HepG2 (cell line): ENCODE data around the gene EEF1AKMT4. TPM values are rescaled to one million over a fixed set of nuclear protein-coding genes. Genes with fewer than 3 reads are reported as not detected.
A peak's percentile ranks its signal among the peaks of the same experiment; 100 is the strongest.

Experiments
- FOXC1 ChIP-seq: sonication (generic); formaldehyde crosslinking; IDR thresholded peaks from 2 replicates; pipeline ENCODE4 v1.8.0; 2022; ENCODE audit warnings: mild to moderate bottlenecking, missing genetic modification reagents, borderline replicate concordance
- GTF3A ChIP-seq: sonication (generic); formaldehyde crosslinking; conservative IDR thresholded peaks from 2 replicates; pipeline ENCODE4 v1.4.0; 2020; ENCODE audit warnings: mild to moderate bottlenecking, missing genetic modification reagents
- HDAC1 ChIP-seq: sonication (generic); formaldehyde crosslinking; IDR thresholded peaks from 2 replicates; pipeline ENCODE4 v1.5.1; 2020; ENCODE audit warnings: mild to moderate bottlenecking, missing genetic modification reagents
- NKX3-1 ChIP-seq: sonication (generic); formaldehyde crosslinking; IDR thresholded peaks from 2 replicates; pipeline ENCODE4 v1.5.0; 2020; ENCODE audit warnings: missing genetic modification reagents
- PHF8 ChIP-seq: sonication (generic); formaldehyde crosslinking; IDR thresholded peaks from 2 replicates; pipeline ENCODE4 v1.5.0; 2020; ENCODE audit warnings: missing genetic modification reagents
- PRDM10 ChIP-seq: sonication (generic); formaldehyde crosslinking; IDR thresholded peaks from 2 replicates; pipeline ENCODE4 v1.4.0; 2020; ENCODE audit warnings: low read depth, missing genetic modification reagents
- ZBTB40 ChIP-seq, 2 experiments: fragments of 450-650 bp in 1 of 2; sonication (generic) in 1 of 2; formaldehyde crosslinking in 1 of 2; IDR thresholded peaks; 2 replicates each; pipeline versions ENCODE4 v1.6.1 to v1.8.0; 2016 to 2022; ENCODE audit warnings: antibody characterized with exemption in 1 of 2, mild to moderate bottlenecking in 1 of 2, missing genetic modification reagents in 1 of 2
- ZNF720 ChIP-seq: sonication (generic); formaldehyde crosslinking; IDR thresholded peaks from 2 replicates; pipeline ENCODE4 v1.4.0; 2020; ENCODE audit warnings: missing genetic modification reagents
- ZNF780A ChIP-seq: sonication (generic); formaldehyde crosslinking; IDR thresholded peaks from 2 replicates; pipeline ENCODE4 v1.8.0; 2022; ENCODE audit warnings: mild to moderate bottlenecking, missing genetic modification reagents, moderate library complexity
- polyA plus RNA-seq, 8 experiments: library from polyadenylated mRNA; depleted of rRNA in 3 of 8; stranded (reverse) in 7 of 8; unstranded in 1 of 8; fragments of >200 nt; fragmentation: Illumina TruSeq in 4 of 8; extraction: Trizol in 4 of 8; gene quantifications; 2 replicates each; pipeline versions ENCODE4 v1.2.1 to v1.2.3, GENCODE V29; 2011 to 2016; ENCODE audit warnings: low read depth in 4 of 8, missing spikeins in 1 of 8, mixed read lengths in 1 of 8; ENCODE audit not compliant: insufficient read depth in 1 of 8
- total RNA-seq, 5 experiments: library from RNA; depleted of rRNA; stranded (reverse); fragments of >200 nt; fragmentation: Illumina TruSeq; extraction: Trizol; gene quantifications; 2 replicates each; pipeline ENCODE4 v1.2.3, GENCODE V29; 2016; ENCODE audit warnings: low read depth in 1 of 5
- TF ChIP-seq, protein P1 (sequence below): sonication (generic); formaldehyde crosslinking; IDR thresholded peaks from 2 replicates; pipeline ENCODE4 v1.5.0; 2020; ENCODE audit warnings: missing genetic modification reagents, mild to moderate bottlenecking, borderline replicate concordance
- TF ChIP-seq, protein P2 (sequence below): sonication (generic); formaldehyde crosslinking; IDR thresholded peaks from 2 replicates; pipeline ENCODE4 v1.4.0; 2020; ENCODE audit warnings: missing genetic modification reagents, mild to moderate bottlenecking, borderline replicate concordance

Gene EEF1AKMT4
- total and polyA plus RNA-seq, 2 of the 13 experiments (the other 11 are each of a cell fraction or from before 2014, with no cell fraction given), result 13.1 to 15.8 TPM

DNA sequence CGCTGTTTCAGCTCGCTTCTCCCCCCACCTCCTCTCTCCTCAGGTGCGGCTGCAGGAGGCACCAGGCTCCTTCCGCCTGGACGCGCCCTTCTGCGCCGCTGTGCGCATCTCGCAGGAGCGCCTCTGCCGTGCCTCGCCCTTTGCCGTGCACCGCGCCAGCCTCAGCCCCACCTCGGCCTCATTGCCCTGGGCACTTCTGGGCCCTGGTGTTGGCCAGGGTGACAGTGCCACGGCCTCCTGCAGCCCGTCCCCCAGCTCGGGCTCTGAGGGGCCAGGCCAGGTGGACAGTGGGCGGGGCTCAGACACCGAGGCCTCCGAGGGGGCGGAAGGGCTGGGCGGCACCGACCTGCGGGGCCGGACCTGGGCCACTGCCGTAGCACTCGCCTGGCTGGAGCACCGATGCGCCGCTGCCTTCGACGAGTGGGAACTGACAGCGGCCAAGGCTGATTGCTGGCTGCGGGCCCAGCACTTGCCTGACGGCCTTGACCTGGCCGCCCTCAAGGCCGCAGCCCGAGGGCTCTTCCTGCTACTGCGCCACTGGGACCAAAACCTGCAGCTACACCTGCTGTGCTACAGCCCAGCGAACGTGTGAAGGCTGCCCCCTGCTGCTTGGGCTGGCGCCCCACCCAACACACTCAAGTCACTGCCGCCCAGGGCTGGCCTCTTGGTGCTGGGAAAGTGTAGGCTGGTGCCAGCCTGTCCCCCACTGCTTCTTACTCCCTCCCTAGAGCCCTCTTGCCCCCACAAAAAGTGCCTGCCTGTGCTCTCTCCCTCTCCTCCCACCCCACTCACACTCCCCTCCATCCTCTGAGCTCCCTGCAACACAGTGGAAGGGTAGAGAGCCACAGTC, 7.8 kb upstream of the EEF1AKMT4 start (continued):
- TF ChIP-seq ZNF780A (CRISPR knock-in tag), result no peak; the same call in 1 of the 2 replicates
- TF ChIP-seq FOXC1 (CRISPR knock-in tag), result no peak; the same call in none of the 2 replicates
- peak; percentile 88 for TF ChIP-seq NKX3-1 (CRISPR knock-in tag)
- TF ChIP-seq HDAC1, result peak; percentile 96
- TF ChIP-seq PHF8 (CRISPR knock-in tag), result peak; percentile 63; the same call in 1 of the 2 replicates
- no peak for TF ChIP-seq ZBTB40 (IDR thresholded peaks at IDR 0.05)
- TF ChIP-seq ZBTB40 (CRISPR knock-in tag; IDR thresholded peaks at IDR 0.05), result no peak; the same call in 1 of the 2 replicates
- TF ChIP-seq, protein P1, sequence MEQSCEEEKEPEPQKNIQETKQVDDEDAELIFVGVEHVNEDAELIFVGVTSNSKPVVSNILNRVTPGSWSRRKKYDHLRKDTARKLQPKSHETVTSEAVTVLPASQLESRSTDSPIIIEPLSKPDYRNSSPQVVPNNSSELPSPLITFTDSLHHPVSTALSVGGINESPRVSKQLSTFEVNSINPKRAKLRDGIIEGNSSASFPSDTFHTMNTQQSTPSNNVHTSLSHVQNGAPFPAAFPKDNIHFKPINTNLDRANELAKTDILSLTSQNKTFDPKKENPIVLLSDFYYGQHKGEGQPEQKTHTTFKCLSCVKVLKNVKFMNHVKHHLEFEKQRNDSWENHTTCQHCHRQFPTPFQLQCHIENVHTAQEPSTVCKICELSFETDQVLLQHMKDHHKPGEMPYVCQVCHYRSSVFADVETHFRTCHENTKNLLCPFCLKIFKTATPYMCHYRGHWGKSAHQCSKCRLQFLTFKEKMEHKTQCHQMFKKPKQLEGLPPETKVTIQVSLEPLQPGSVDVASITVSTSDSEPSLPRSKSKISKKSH (CRISPR knock-in tag), result peak; percentile 60; the same call in 1 of the 2 replicates
- peak; percentile 93 for TF ChIP-seq GTF3A (CRISPR knock-in tag)
- no peak for TF ChIP-seq ZNF720 (CRISPR knock-in tag)
- TF ChIP-seq PRDM10, result peak; percentile 61; the same call in 1 of the 2 replicates
- TF ChIP-seq, protein P2, sequence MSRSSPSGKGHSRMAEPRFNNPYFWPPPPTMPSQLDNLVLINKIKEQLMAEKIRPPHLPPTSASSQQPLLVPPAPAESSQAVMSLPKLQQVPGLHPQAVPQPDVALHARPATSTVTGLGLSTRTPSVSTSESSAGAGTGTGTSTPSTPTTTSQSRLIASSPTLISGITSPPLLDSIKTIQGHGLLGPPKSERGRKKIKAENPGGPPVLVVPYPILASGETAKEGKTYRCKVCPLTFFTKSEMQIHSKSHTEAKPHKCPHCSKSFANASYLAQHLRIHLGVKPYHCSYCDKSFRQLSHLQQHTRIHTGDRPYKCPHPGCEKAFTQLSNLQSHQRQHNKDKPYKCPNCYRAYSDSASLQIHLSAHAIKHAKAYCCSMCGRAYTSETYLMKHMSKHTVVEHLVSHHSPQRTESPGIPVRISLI, result peak; percentile 80
